HEK293T (cell line): ENCODE data around the gene ZBTB45.

ENCODE experiments used
- ARNT ChIP-seq: fragments of 450-650 bp; IDR thresholded peaks from 2 replicates; pipeline ENCODE4 v1.6.1; 2017; ENCODE audit warnings: mild to moderate bottlenecking
- BHLHE40 ChIP-seq: fragments of 450-650 bp; IDR thresholded peaks from 2 replicates; pipeline ENCODE4 v1.6.1; 2016; ENCODE audit warnings: mild to moderate bottlenecking, moderate library complexity, borderline replicate concordance
- ELF4 ChIP-seq: fragments of 450-650 bp; IDR thresholded peaks from 2 replicates; pipeline ENCODE4 v1.6.1; 2017; ENCODE audit warnings: antibody characterized with exemption
- FOXK2 ChIP-seq: fragments of 450-650 bp; IDR thresholded peaks from 2 replicates; pipeline ENCODE4 v1.6.1; 2016; ENCODE audit warnings: mild to moderate bottlenecking
- HDGF ChIP-seq: fragments of 450-650 bp; IDR thresholded peaks from 2 replicates; pipeline ENCODE4 v1.6.1; 2017; ENCODE audit warnings: antibody characterized with exemption, borderline replicate concordance
- NFRKB ChIP-seq: fragments of 450-650 bp; IDR thresholded peaks from 2 replicates; pipeline ENCODE4 v1.6.1; 2016; ENCODE audit warnings: mild to moderate bottlenecking, moderate library complexity
- TARDBP ChIP-seq: fragments of 450-650 bp; IDR thresholded peaks from 2 replicates; pipeline ENCODE4 v1.6.1; 2016
- TF ChIP-seq, protein P1 (sequence below): fragments of 450-650 bp; IDR thresholded peaks from 2 replicates; pipeline ENCODE4 v1.6.1; 2016

DNA sequence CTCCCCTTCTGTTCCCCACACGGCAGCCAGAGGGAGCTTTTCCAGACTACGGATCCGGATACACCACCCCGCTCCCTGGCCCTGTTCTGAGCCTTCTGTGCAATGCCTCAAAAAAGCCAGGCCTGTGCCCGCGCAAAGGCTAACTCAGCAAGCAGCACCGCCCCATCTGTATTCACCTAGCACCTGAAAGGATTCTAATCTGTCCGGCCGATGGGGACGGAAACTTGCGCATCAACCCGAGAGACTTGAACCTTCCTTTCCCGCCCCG is 589 bp downstream of the ZBTB45 start:
- TF ChIP-seq BHLHE40, result no peak
- TF ChIP-seq NFRKB, result no peak
- TF ChIP-seq ELF4, result no peak
- TF ChIP-seq, protein P1, sequence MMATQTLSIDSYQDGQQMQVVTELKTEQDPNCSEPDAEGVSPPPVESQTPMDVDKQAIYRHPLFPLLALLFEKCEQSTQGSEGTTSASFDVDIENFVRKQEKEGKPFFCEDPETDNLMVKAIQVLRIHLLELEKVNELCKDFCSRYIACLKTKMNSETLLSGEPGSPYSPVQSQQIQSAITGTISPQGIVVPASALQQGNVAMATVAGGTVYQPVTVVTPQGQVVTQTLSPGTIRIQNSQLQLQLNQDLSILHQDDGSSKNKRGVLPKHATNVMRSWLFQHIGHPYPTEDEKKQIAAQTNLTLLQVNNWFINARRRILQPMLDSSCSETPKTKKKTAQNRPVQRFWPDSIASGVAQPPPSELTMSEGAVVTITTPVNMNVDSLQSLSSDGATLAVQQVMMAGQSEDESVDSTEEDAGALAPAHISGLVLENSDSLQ, result no peak
- no peak for TF ChIP-seq ARNT
- TF ChIP-seq TARDBP, result no peak
- TF ChIP-seq FOXK2, result no peak
- no peak for TF ChIP-seq HDGF
